NCI-H748 (cell line): ENCODE data around the gene ACADS.

ENCODE experiments used
- DNase-seq: peaks from one replicate; lab custom pipeline; 2025; ENCODE audit not compliant: unreplicated experiment; lab: John Stamatoyannopoulos, UW

Gene ACADS

DNA sequence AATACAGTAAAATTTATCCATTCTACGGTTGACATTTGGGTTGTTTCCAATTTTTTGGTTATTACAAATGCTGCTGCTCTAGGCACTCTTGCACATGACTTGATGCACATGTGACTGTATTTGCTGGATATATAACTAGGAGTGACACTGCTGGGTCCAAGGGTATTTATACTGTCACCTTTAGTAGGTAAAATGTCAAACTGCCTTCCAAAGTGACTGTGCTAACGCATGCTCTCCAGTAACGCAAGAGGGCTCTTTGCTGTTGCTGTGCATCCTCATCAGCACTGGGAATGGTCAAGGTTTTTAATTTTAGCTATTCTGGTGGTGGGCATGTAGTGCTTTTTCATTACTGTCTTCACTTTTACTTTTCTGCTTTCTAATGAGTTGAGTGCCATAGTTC lies 62.3 kb downstream of the ACADS start:
- DNase-seq: no peak
